K562 (cell line): ENCODE data around the gene ATG7. TPM values are rescaled to one million over a fixed set of nuclear protein-coding genes. Genes with fewer than 3 reads are reported as not detected.

Experiments
- ATAC-seq: fragments of 200-7000 bp; cut with Tn5 transposase; 3 replicates; pipeline ENCODE4 v1.9.1; 2020; ENCODE audit warnings: moderate library complexity
- BruUV-seq: library from RNA; stranded (reverse); fragments of 400-500 nt; replicated peaks from 2 replicates; lab custom pipeline; 2021; lab: Mats Ljungman, UMichigan
- CTCF ChIA-PET: fragments of 300-600 bp; formaldehyde crosslinking; extraction: SDS; loops from one replicate; lab custom pipeline; 2021; ENCODE audit warnings: low intra/inter-chr PET ratio; lab: Yijun Ruan, JAX
- POLR2A ChIA-PET: fragments of 300-600, 350-650 bp; sonication (Branson Sonifier 250); formaldehyde crosslinking; extraction: SDS; loops from one replicate; lab custom pipeline; 2021; ENCODE audit warnings: antibody characterized with exemption, inconsistent platforms; lab: Yijun Ruan, JAX
- DNase-seq, 4 experiments: peaks; one replicate each; pipeline versions ENCODE4 v3.0.0 to v3.0.0-alpha.2; 2011 to 2018; ENCODE audit warnings: low spot score in 3 of 4, mixed read lengths in 3 of 4; ENCODE audit errors: extremely low read depth in 1 of 4
- FAIRE-seq: peaks from 2 replicates; lab custom pipeline; 2011; peaks lifted over from hg19 to GRCh38; lab: Jason Lieb, UNC
- H2AFZ ChIP-seq: 2 replicates; pipeline ENCODE4 v1.6.0; 2011; ENCODE audit warnings: low read depth, low read length, control low read depth, inconsistent platforms
- H3K27ac ChIP-seq: fragments of 200-600 bp; 3 replicates; pipeline ENCODE4 v1.8.0; 2011; ENCODE audit warnings: low read depth, mild to moderate bottlenecking, control low read depth, inconsistent platforms, low read length, moderate library complexity, mixed read lengths; ENCODE audit errors: extremely low read depth
- H3K27me3 ChIP-seq, 2 experiments: fragments of 300-600 bp in 1 of 2; 2 replicates in 1 of 2; 3 replicates in 1 of 2; pipeline versions ENCODE4 v1.6.0 to v1.8.0; 2011; ENCODE audit warnings: inconsistent platforms in 2 of 2, low read length in 2 of 2, mild to moderate bottlenecking in 1 of 2, mixed read lengths in 1 of 2, moderate library complexity in 1 of 2; ENCODE audit not compliant: control insufficient read depth in 2 of 2, insufficient read depth in 2 of 2
- H3K36me3 ChIP-seq: fragments of 300-600 bp; 3 replicates; pipeline ENCODE4 v1.8.0; 2011; ENCODE audit warnings: mild to moderate bottlenecking, low read length, inconsistent platforms; ENCODE audit not compliant: control insufficient read depth, insufficient read depth
- H3K4me1 ChIP-seq, 2 experiments: fragments of 200-600 bp in 1 of 2; replicated peaks in 1 of 2; 2 replicates in 1 of 2; 3 replicates in 1 of 2; pipeline versions ENCODE4 v1.5.1 to v1.8.0; 2011; ENCODE audit warnings: inconsistent platforms in 2 of 2, low read length in 2 of 2, mild to moderate bottlenecking in 1 of 2, mixed read lengths in 1 of 2, moderate library complexity in 1 of 2; ENCODE audit not compliant: control insufficient read depth in 2 of 2, insufficient read depth in 2 of 2
- H3K4me2 ChIP-seq: 2 replicates; pipeline ENCODE4 v1.6.1; 2011; ENCODE audit warnings: low read length, control low read depth, inconsistent platforms, mixed read lengths; ENCODE audit not compliant: insufficient read depth
- H3K4me3 ChIP-seq: fragments of 200-600 bp; sonication (generic), shearing (Covaris generic); 2 replicates; pipeline ENCODE4 v1.5.1; 2016; ENCODE audit warnings: control low read depth, inconsistent platforms
- H3K79me2 ChIP-seq: fragments of 200-600 bp; 3 replicates; pipeline ENCODE4 v1.8.0; 2011; ENCODE audit warnings: low read length, inconsistent platforms; ENCODE audit not compliant: control insufficient read depth, insufficient read depth
- H3K9ac ChIP-seq, 2 experiments: 2 replicates each; pipeline versions ENCODE4 v1.6.0 to v1.6.1; 2011; ENCODE audit warnings: low read depth in 2 of 2, low read length in 2 of 2, control low read depth in 1 of 2, inconsistent platforms in 1 of 2, mild to moderate bottlenecking in 1 of 2, mixed read lengths in 1 of 2; ENCODE audit not compliant: insufficient read depth in 1 of 2
- H3K9me1 ChIP-seq: one replicate; pipeline ENCODE4 v1.6.0; 2011; ENCODE audit warnings: inconsistent platforms, mild to moderate bottlenecking, low read length, moderate library complexity; ENCODE audit not compliant: control insufficient read depth, insufficient read depth
- H3K9me3 ChIP-seq: replicated peaks from 2 replicates; pipeline ENCODE4 v1.5.1; 2011; ENCODE audit warnings: low read depth, low read length, inconsistent platforms; ENCODE audit not compliant: control insufficient read depth, insufficient read depth
- H4K20me1 ChIP-seq: replicated peaks from 2 replicates; pipeline ENCODE4 v1.6.1; 2011; ENCODE audit warnings: low read length, inconsistent platforms, mixed read lengths; ENCODE audit not compliant: control insufficient read depth, insufficient read depth
- ZNF76 ChIP-seq: fragments of 250-450 bp; sonication (Bioruptor Pico); IDR thresholded peaks from 2 replicates; pipeline ENCODE4 v1.4.0; 2020; ENCODE audit warnings: mild to moderate bottlenecking, moderate library complexity, borderline replicate concordance
- WGBS: fragments of 100-300 bp; shearing (Covaris generic); methylation state at CpG from one replicate; pipeline ENCODE4 v1.1.6; 2016; ENCODE audit warnings: low coverage, mixed read lengths; ENCODE audit not compliant: insufficient coverage; ENCODE audit errors: missing lambda C conversion rate; 5-methylcytosine and 5-hydroxymethylcytosine counted together
- in situ Hi-C: fragments of 300-500 bp; cut with MboI; formaldehyde crosslinking; loops from 4 replicates; pipeline ENCODE4 v1.15.0; 2018; ENCODE audit warnings: inconsistent platforms, mixed read lengths
- intact Hi-C: fragments of 100-400 bp; cut with micrococcal nuclease; formaldehyde crosslinking; loops from 2 replicates; pipeline ENCODE4 v1.14.2; 2022
- polyA plus RNA-seq, 8 experiments: library from polyadenylated mRNA; depleted of rRNA in 4 of 8; stranded (reverse) in 5 of 8; unstranded in 3 of 8; fragments of >200 nt; fragmentation: Nextera tagmentation in 2 of 8; fragmentation: Illumina TruSeq in 1 of 8; extraction: Ambion mirVana in 2 of 8; extraction: Trizol in 1 of 8; gene quantifications; 2 replicates each; pipeline versions ENCODE4 v1.2.1 to v1.2.3, GENCODE V29; 2011 to 2014; ENCODE audit warnings: inconsistent platforms in 1 of 8, missing spikeins in 1 of 8
- total RNA-seq, 7 experiments: library from RNA; depleted of rRNA in 6 of 7; stranded (reverse); fragments of >200 nt in 6 of 7; fragmentation: Illumina TruSeq in 2 of 7; extraction: Trizol in 2 of 7; gene quantifications; 2 replicates each; pipeline versions ENCODE4 v1.2.1 to v1.2.3, GENCODE V29; 2011 to 2021; ENCODE audit warnings: low replicate concordance in 1 of 7
- TF ChIP-seq, protein P1 (sequence below), 2 experiments: fragments of 450-650 bp in 1 of 2; IDR thresholded peaks; 2 replicates each; pipeline ENCODE4 v1.6.1; 2011 to 2017; ENCODE audit warnings: low read depth in 2 of 2, antibody characterized with exemption in 1 of 2, borderline replicate concordance in 1 of 2, low read length in 1 of 2, mild to moderate bottlenecking in 1 of 2, mixed read lengths in 1 of 2; ENCODE audit not compliant: control insufficient read depth in 1 of 2
- TF ChIP-seq, protein P2 (sequence below): fragments of 450-650 bp; IDR thresholded peaks from 2 replicates; pipeline ENCODE4 v1.6.1; 2016; ENCODE audit warnings: mild to moderate bottlenecking
- TF ChIP-seq, protein P3 (sequence below), 2 experiments: IDR thresholded peaks; 2 replicates each; pipeline ENCODE4 v1.6.1; 2011; ENCODE audit warnings: borderline replicate concordance in 1 of 2, control low read depth in 1 of 2, low read depth in 1 of 2, low read length in 1 of 2, mild to moderate bottlenecking in 1 of 2, mixed read lengths in 1 of 2, moderate library complexity in 1 of 2; ENCODE audit not compliant: insufficient read depth in 1 of 2, insufficient read length in 1 of 2, poor library complexity in 1 of 2, severe bottlenecking in 1 of 2; ENCODE audit errors: extremely low read depth in 1 of 2

The ATG7 gene
- total and polyA plus RNA-seq, 9 of the 15 experiments (the other 6 are each of a cell fraction or from before 2014, with no cell fraction given): 18.3 to 45.3 (median 33.6) TPM

DNA sequence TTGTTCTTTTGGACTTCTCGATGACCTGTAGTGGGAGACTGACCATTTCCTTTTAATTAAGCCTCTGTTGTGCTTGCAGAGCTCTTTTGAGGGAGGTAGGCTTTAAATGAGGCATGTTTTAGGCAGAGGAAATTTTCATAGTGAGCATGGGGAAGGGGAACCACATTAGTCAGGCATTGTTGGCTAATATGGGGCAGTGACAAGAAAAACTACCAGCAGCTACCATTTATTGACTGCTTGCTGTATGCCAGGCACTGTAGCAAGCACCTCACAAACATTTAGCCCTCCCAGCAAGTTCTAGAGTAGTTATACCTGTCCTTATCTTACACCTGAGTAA lies 10.9 kb downstream of the ATG7 start (continued):
- TF ChIP-seq, protein P1, sequence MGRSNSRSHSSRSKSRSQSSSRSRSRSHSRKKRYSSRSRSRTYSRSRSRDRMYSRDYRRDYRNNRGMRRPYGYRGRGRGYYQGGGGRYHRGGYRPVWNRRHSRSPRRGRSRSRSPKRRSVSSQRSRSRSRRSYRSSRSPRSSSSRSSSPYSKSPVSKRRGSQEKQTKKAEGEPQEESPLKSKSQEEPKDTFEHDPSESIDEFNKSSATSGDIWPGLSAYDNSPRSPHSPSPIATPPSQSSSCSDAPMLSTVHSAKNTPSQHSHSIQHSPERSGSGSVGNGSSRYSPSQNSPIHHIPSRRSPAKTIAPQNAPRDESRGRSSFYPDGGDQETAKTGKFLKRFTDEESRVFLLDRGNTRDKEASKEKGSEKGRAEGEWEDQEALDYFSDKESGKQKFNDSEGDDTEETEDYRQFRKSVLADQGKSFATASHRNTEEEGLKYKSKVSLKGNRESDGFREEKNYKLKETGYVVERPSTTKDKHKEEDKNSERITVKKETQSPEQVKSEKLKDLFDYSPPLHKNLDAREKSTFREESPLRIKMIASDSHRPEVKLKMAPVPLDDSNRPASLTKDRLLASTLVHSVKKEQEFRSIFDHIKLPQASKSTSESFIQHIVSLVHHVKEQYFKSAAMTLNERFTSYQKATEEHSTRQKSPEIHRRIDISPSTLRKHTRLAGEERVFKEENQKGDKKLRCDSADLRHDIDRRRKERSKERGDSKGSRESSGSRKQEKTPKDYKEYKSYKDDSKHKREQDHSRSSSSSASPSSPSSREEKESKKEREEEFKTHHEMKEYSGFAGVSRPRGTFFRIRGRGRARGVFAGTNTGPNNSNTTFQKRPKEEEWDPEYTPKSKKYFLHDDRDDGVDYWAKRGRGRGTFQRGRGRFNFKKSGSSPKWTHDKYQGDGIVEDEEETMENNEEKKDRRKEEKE (IDR thresholded peaks at IDR 0.05; ENCODE audit: borderline replicate concordance in 1 of 2, control insufficient read depth in 1 of 2, low read depth in 2 of 2, low read length in 1 of 2): no peak
- TF ChIP-seq ZNF76 (CRISPR knock-in tag): no peak
- TF ChIP-seq, protein P2, sequence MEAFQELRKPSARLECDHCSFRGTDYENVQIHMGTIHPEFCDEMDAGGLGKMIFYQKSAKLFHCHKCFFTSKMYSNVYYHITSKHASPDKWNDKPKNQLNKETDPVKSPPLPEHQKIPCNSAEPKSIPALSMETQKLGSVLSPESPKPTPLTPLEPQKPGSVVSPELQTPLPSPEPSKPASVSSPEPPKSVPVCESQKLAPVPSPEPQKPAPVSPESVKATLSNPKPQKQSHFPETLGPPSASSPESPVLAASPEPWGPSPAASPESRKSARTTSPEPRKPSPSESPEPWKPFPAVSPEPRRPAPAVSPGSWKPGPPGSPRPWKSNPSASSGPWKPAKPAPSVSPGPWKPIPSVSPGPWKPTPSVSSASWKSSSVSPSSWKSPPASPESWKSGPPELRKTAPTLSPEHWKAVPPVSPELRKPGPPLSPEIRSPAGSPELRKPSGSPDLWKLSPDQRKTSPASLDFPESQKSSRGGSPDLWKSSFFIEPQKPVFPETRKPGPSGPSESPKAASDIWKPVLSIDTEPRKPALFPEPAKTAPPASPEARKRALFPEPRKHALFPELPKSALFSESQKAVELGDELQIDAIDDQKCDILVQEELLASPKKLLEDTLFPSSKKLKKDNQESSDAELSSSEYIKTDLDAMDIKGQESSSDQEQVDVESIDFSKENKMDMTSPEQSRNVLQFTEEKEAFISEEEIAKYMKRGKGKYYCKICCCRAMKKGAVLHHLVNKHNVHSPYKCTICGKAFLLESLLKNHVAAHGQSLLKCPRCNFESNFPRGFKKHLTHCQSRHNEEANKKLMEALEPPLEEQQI: no peak

DNA sequence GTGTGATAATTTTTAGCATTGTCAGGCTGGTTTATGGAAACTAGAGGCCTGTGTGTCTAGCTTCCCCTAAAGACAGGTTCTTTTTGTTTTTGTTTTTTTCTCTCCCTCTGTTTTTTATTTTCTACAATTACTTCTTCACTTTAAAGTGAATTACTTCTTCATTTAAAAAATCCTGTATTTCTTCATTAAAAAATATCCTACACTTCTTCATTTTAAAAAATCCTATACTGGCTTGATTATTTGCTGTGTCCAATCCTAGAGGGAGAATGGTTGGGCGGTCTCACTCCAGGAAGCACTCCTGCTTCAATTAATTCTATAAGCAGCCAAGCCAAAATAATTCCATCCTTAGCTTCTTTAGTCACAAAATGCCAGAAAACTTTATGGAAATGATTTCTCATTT lies 11.8 kb downstream of the ATG7 start:
- TF ChIP-seq, protein P3, sequence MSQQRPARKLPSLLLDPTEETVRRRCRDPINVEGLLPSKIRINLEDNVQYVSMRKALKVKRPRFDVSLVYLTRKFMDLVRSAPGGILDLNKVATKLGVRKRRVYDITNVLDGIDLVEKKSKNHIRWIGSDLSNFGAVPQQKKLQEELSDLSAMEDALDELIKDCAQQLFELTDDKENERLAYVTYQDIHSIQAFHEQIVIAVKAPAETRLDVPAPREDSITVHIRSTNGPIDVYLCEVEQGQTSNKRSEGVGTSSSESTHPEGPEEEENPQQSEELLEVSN (IDR thresholded peaks at IDR 0.05; ENCODE audit: borderline replicate concordance in 1 of 2, extremely low read depth in 1 of 2, insufficient read depth in 1 of 2, insufficient read length in 1 of 2, low read depth in 1 of 2, low read length in 1 of 2, poor library complexity in 1 of 2, severe bottlenecking in 1 of 2): no peak
- intact Hi-C loops: no loop called here
- in situ Hi-C loops: no loop called here
- ATAC-seq (no peak), DNase-seq (no peak), FAIRE-seq (no peak)
- Histone ChIP-seq H3K27ac (no peak overlapping the region), H3K4me2 (no peak overlapping the region), H3K9me3 (no peaks in the 10 kb centered on the region), H3K4me1 (peaks cover 3 to 26% of the 10 kb centered on the region in 2 experiments; a peak in 4 of 5 replicates), H3K79me2 (peaks cover 24% of the 10 kb centered on the region), H3K36me3 (peaks cover 46% of the 10 kb centered on the region), H3K9ac (no peak overlapping the region), H2AFZ (no peak overlapping the region), H4K20me1 (no peaks in the 10 kb centered on the region), H3K4me3 (no peak overlapping the region), H3K27me3 (no peaks in the 10 kb centered on the region), H3K9me1 (no peaks in the 10 kb centered on the region)
- BruUV-seq: no TSS peak
- ChIA-PET POLR2A (interaction anchor here (0.8 to 4.4 kb wide), 3 partner anchors 8 to 127 kb away, joined by 3 to 18 read pairs (median 3); partner anchors contain the start of gene ATG7), CTCF (no interaction called here)
- 100% methylated on average over 1 of the region's 1 CpG for WGBS
